A549 (cell line): ENCODE results near the gene PPP1R1B. TPM values are rescaled to one million over a fixed set of nuclear protein-coding genes. Genes with fewer than 3 reads are reported as not detected.
A peak's percentile ranks its signal among the peaks of the same experiment; 100 is the strongest.

Experiments used
- ATAC-seq, 2 experiments: fragments of 200-7000 bp in 1 of 2; fragments of >200 bp in 1 of 2; cut with Nextera tagmentation in 1 of 2; cut with Tn5 transposase in 1 of 2; 3 replicates each; pipeline versions ENCODE4 v1.8.0 to v1.9.1; 2018 to 2020; ENCODE audit warnings: mild to moderate bottlenecking in 1 of 2, moderate library complexity in 1 of 2
- CTCF ChIA-PET: fragments of 300-600 bp; sonication (Branson Sonifier 250); formaldehyde crosslinking; extraction: SDS; loops from one replicate; lab custom pipeline; 2021; ENCODE audit warnings: antibody characterized with exemption, inconsistent platforms; lab: Yijun Ruan, JAX
- POLR2A ChIA-PET: fragments of 350-600 bp; formaldehyde crosslinking; extraction: SDS; loops from one replicate; lab custom pipeline; 2021; ENCODE audit warnings: antibody characterized with exemption, inconsistent platforms; lab: Yijun Ruan, JAX
- DNase-seq, 2 experiments: peaks; one replicate each; pipeline versions ENCODE4 v3.0.0 to v3.0.0-alpha.2; 2011 to 2016; ENCODE audit warnings: low read depth in 1 of 2, low spot score in 1 of 2
- FAIRE-seq: peaks from 2 replicates; lab custom pipeline; 2011; peaks lifted over from hg19 to GRCh38; lab: Jason Lieb, UNC
- H3K27ac ChIP-seq, 2 experiments: fragments of >200 bp; sonication (Bioruptor Twin); formaldehyde crosslinking; 3 replicates each; pipeline ENCODE4 v1.5.1; 2016 to 2017
- H3K4me1 ChIP-seq: fragments of >200 bp; sonication (Bioruptor Twin); formaldehyde crosslinking; 3 replicates; pipeline ENCODE4 v1.6.1; 2016
- H3K4me2 ChIP-seq: fragments of >200 bp; sonication (Bioruptor Twin); formaldehyde crosslinking; 3 replicates; pipeline ENCODE4 v1.6.1; 2016
- H3K4me3 ChIP-seq: fragments of >200 bp; sonication (Bioruptor Twin); formaldehyde crosslinking; 3 replicates; pipeline ENCODE4 v1.5.1; 2016
- H3K9me3 ChIP-seq: fragments of >200 bp; sonication (Bioruptor Twin); formaldehyde crosslinking; 3 replicates; pipeline ENCODE4 v1.6.1; 2016
- BHLHE40 ChIP-seq: IDR thresholded peaks from 2 replicates; pipeline ENCODE4 v1.6.1; 2012; ENCODE audit warnings: low read depth, low read length, inconsistent platforms
- CEBPB ChIP-seq, 2 experiments: fragments of >200 bp in 1 of 2; sonication (Bioruptor Twin) in 1 of 2; formaldehyde crosslinking in 1 of 2; IDR thresholded peaks; 2 replicates each; pipeline ENCODE4 v1.6.1; 2012 to 2016
- CHD4 ChIP-seq: fragments of 200-600 bp; sonication (generic); IDR thresholded peaks from 2 replicates; pipeline ENCODE4 v1.6.1; 2016; ENCODE audit warnings: antibody characterized with exemption, mild to moderate bottlenecking, borderline replicate concordance
- CTCF ChIP-seq: fragments of >200 bp; sonication (Bioruptor Twin); formaldehyde crosslinking; IDR thresholded peaks from 3 replicates; pipeline ENCODE4 v1.5.1; 2016
- EHMT2 ChIP-seq: fragments of 200-600 bp; sonication (generic); IDR thresholded peaks from 2 replicates; pipeline ENCODE4 v1.6.1; 2016; ENCODE audit warnings: antibody characterized with exemption, low read depth, mild to moderate bottlenecking, moderate library complexity
- FOSL2 ChIP-seq, 2 experiments: fragments of 450-650 bp in 1 of 2; fragments of >200 bp in 1 of 2; sonication (Bioruptor Twin) in 1 of 2; formaldehyde crosslinking; IDR thresholded peaks; 2 replicates each; pipeline versions ENCODE4 v1.5.0 to v1.6.1; 2016 to 2020; ENCODE audit warnings: mild to moderate bottlenecking in 1 of 2, moderate library complexity in 1 of 2
- FOXS1 ChIP-seq: fragments of 250-450 bp; sonication (Bioruptor Pico); IDR thresholded peaks from 2 replicates; pipeline ENCODE4 v1.5.0; 2020; ENCODE audit warnings: mild to moderate bottlenecking, moderate library complexity
- KDM1A ChIP-seq: fragments of 200-600 bp; sonication (generic); IDR thresholded peaks from 2 replicates; pipeline ENCODE4 v1.6.1; 2016; ENCODE audit warnings: low read depth, mild to moderate bottlenecking
- MAFK ChIP-seq: fragments of 450-650 bp; IDR thresholded peaks from 2 replicates; pipeline ENCODE4 v1.6.1; 2014; ENCODE audit not compliant: partially characterized antibody
- MAZ ChIP-seq: fragments of 150-350 bp; IDR thresholded peaks from 2 replicates; pipeline ENCODE4 v1.6.1; 2014; ENCODE audit warnings: antibody characterized with exemption, low read depth, low read length, borderline replicate concordance
- NPAS2 ChIP-seq: fragments of 250-450 bp; sonication (Bioruptor Pico); IDR thresholded peaks from 2 replicates; pipeline ENCODE4 v1.8.0; 2022; ENCODE audit warnings: mild to moderate bottlenecking, moderate library complexity, borderline replicate concordance
- PHF8 ChIP-seq: fragments of 200-600 bp; sonication (generic); IDR thresholded peaks from 2 replicates; pipeline ENCODE4 v1.6.1; 2016; ENCODE audit warnings: low read depth, mild to moderate bottlenecking, antibody characterized with exemption, moderate library complexity, borderline replicate concordance
- POLR2A ChIP-seq: IDR thresholded peaks from 2 replicates; pipeline ENCODE4 v1.6.1; 2012; ENCODE audit warnings: mild to moderate bottlenecking, low read length
- RAD21 ChIP-seq, 2 experiments: fragments of >200 bp in 1 of 2; sonication (Bioruptor Twin) in 1 of 2; formaldehyde crosslinking in 1 of 2; IDR thresholded peaks in 1 of 2; conservative IDR thresholded peaks in 1 of 2; 2 replicates in 1 of 2; 3 replicates in 1 of 2; pipeline ENCODE4 v1.6.1; 2012 to 2018; ENCODE audit warnings: inconsistent platforms in 1 of 2
- RARB ChIP-seq: fragments of 250-450 bp; sonication (Bioruptor Pico); IDR thresholded peaks from 2 replicates; pipeline ENCODE4 v1.8.0; 2021; ENCODE audit warnings: mild to moderate bottlenecking, moderate library complexity
- REST ChIP-seq: fragments of 200-600 bp; sonication (generic); IDR thresholded peaks from 2 replicates; pipeline ENCODE4 v1.6.1; 2016; ENCODE audit warnings: antibody characterized with exemption, mild to moderate bottlenecking, moderate library complexity
- SMC3 ChIP-seq: fragments of >200 bp; sonication (Bioruptor Twin); formaldehyde crosslinking; IDR thresholded peaks from 3 replicates; pipeline ENCODE4 v1.6.1; 2018; ENCODE audit warnings: inconsistent platforms
- TP53 ChIP-seq: fragments of 250-450 bp; sonication (Bioruptor Pico); IDR thresholded peaks from 2 replicates; pipeline ENCODE4 v1.5.0; 2021; ENCODE audit warnings: mild to moderate bottlenecking, moderate library complexity
- ZNF302 ChIP-seq: fragments of 250-450 bp; sonication (Bioruptor Pico); IDR thresholded peaks from 2 replicates; pipeline ENCODE4 v1.9.0; 2021; ENCODE audit warnings: inconsistent platforms, mild to moderate bottlenecking, moderate library complexity
- ZSCAN20 ChIP-seq: fragments of 250-450 bp; sonication (Bioruptor Pico); IDR thresholded peaks from 2 replicates; pipeline ENCODE4 v1.8.0; 2022; ENCODE audit warnings: mild to moderate bottlenecking, moderate library complexity
- WGBS: methylation state at CpG from one replicate; pipeline ENCODE4 v1.1.6; 2017; ENCODE audit errors: missing lambda C conversion rate; 5-methylcytosine and 5-hydroxymethylcytosine counted together
- polyA plus RNA-seq, 4 experiments: library from polyadenylated mRNA; depleted of rRNA in 3 of 4; stranded (reverse); fragments of >200 nt; fragmentation: RNase III in 1 of 4; extraction: RNeasy Plus Mini Kit Qiagen cat#74134 plus additional on column Dnase treatment in 1 of 4; gene quantifications; 2 replicates in 3 of 4; 3 replicates in 1 of 4; pipeline ENCODE4 v1.2.3, GENCODE V29; 2011 to 2017
- TF ChIP-seq, protein P1 (sequence below): IDR thresholded peaks from 2 replicates; pipeline ENCODE4 v1.6.1; 2012

Gene PPP1R1B
- polyA plus RNA-seq, 2 of the 4 experiments (the other 2 are of a cell fraction) = 0.10 TPM; not detected in 1

- no peak for FAIRE-seq
- peak; percentile 8 to 48; a peak in 3 of 6 replicates for ATAC-seq
These were observed 7.7 kb downstream of the PPP1R1B start for GRCh38 chr17:39634384-39634871.

More at GRCh38 chr17:39634384-39634871, 7.7 kb downstream of the PPP1R1B start:
- H3K4me1 ChIP-seq = peaks cover 23% of the 10 kb centered on the region
- H3K4me3 ChIP-seq = no peak overlapping the region
- WGBS = 36% methylated on average over 2 of the region's 2 CpGs
- POLR2A ChIA-PET = no interaction called here
- TF ChIP-seq POLR2A (no peak), CTCF (peak; percentile 87), FOSL2 (IDR thresholded peaks at IDR 0.05) (no peak), FOSL2 (CRISPR knock-in tag; IDR thresholded peaks at IDR 0.05) (no peak), FOXS1 (CRISPR knock-in tag) (no peak), SMC3 (peak; percentile 49; the same call in 2 of the 3 replicates), REST (no peak), NPAS2 (CRISPR knock-in tag) (no peak), KDM1A (no peak), BHLHE40 (no peak), MAZ (no peak), ZNF302 (no peak), MAFK (no peak), RAD21 (conservative IDR thresholded peaks at IDR 0.05 in 1 of 2, IDR thresholded peaks at IDR 0.05 in 1 of 2) (peak; percentile 11 to 38; a peak in 2 of 5 replicates), PHF8 (no peak), CHD4 (no peak), RARB (CRISPR knock-in tag) (no peak), CEBPB (IDR thresholded peaks at IDR 0.05) (no peak), EHMT2 (no peak), ZSCAN20 (CRISPR knock-in tag) (no peak), TP53 (CRISPR knock-in tag) (no peak)
- TF ChIP-seq, protein P1, sequence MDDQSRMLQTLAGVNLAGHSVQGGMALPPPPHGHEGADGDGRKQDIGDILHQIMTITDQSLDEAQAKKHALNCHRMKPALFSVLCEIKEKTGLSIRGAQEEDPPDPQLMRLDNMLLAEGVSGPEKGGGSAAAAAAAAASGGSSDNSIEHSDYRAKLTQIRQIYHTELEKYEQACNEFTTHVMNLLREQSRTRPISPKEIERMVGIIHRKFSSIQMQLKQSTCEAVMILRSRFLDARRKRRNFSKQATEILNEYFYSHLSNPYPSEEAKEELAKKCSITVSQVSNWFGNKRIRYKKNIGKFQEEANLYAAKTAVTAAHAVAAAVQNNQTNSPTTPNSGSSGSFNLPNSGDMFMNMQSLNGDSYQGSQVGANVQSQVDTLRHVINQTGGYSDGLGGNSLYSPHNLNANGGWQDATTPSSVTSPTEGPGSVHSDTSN = no peak
- peak; percentile 68 to 85 for DNase-seq
- H3K27ac ChIP-seq = no peak overlapping the region
- CTCF ChIA-PET = interaction anchor here (0.6 to 58.8 kb wide), 16 partner anchors 0 to 582 kb away, joined by 3 to 1581 read pairs (median 6); partner anchors contain the start of genes ERBB2, MIEN1, NEUROD2 and PGAP3
- H3K4me2 ChIP-seq = no peak overlapping the region
- no peaks in the 10 kb centered on the region for H3K9me3 ChIP-seq
